Body of pancreas (tissue), 4 donors: ENCODE measurements around the gene AOC2. TPM values are rescaled to one million over a fixed set of nuclear protein-coding genes. Genes with fewer than 3 reads are reported as not detected.
"Not testable (repeated sequence)": the region's sequence is repeated elsewhere in the genome, so short reads cannot be mapped to it uniquely, and the experiment has no call there.

Experiments used
- ATAC-seq: fragments of 150-250 bp; one replicate; pipeline ENCODE4 v1.9.1; 2016
- DNase-seq, 4 donors: peaks; one replicate each; pipeline ENCODE4 v3.0.0-alpha.2; 2019
- H3K27ac ChIP-seq, 4 donors: fragments of 200-600 bp; sonication (generic); 1 replicate in 3 of 4; 2 replicates in 1 of 4; pipeline versions ENCODE4 v1.5.1 to v1.6.1; 2016 to 2019; ENCODE audit warnings: mild to moderate bottlenecking in 1 of 4, mixed read lengths in 1 of 4, moderate library complexity in 1 of 4
- H3K27me3 ChIP-seq, 2 donors: fragments of 200-600 bp; sonication (generic); one replicate each; pipeline ENCODE4 v1.6.0; 2016; ENCODE audit warnings: mild to moderate bottlenecking in 1 of 2
- H3K36me3 ChIP-seq, 2 donors: fragments of 200-600 bp; sonication (generic); replicated peaks in 1 of 2; 2 replicates each; pipeline ENCODE4 v1.5.1; 2016; ENCODE audit warnings: low read depth in 2 of 2; ENCODE audit not compliant: insufficient read depth in 1 of 2
- H3K4me1 ChIP-seq: fragments of 200-600 bp; sonication (generic); one replicate; pipeline ENCODE4 v1.6.0; 2016
- H3K4me3 ChIP-seq, 2 donors: fragments of 200-600 bp; sonication (generic); 1 replicate in 1 of 2; 2 replicates in 1 of 2; pipeline ENCODE4 v1.5.1; 2016 to 2019
- H3K9me3 ChIP-seq, 3 donors: fragments of 200-600 bp; sonication (generic); 1 replicate in 2 of 3; 2 replicates in 1 of 3; pipeline ENCODE4 v1.5.1; 2016
- CTCF ChIP-seq, 7 experiments: fragments of 450-650 bp in 4 of 7; fragments of 200-600 bp in 3 of 7; sonication (generic) in 3 of 7; IDR thresholded peaks; one replicate each; pipeline ENCODE4 v1.5.1; 2016 to 2019; ENCODE audit warnings: antibody characterized with exemption in 7 of 7
- POLR2A ChIP-seq, 3 donors: fragments of 450-650 bp; IDR thresholded peaks; one replicate each; pipeline ENCODE4 v1.6.1; 2016; ENCODE audit warnings: antibody characterized with exemption in 3 of 3, mild to moderate bottlenecking in 2 of 3
- WGBS, 2 donors: methylation state at CpG; one replicate each; pipeline ENCODE4 v1.1.5; 2017; 5-methylcytosine and 5-hydroxymethylcytosine counted together
- intact Hi-C: fragments of 100-400 bp; cut with DNase I; formaldehyde crosslinking; loops from one replicate; pipeline ENCODE4 v1.15.1; 2023
- total RNA-seq, 2 donors: library from RNA; depleted of rRNA; stranded (reverse); fragments of >200 nt; gene quantifications; one replicate each; pipeline ENCODE4 v1.1.0, GENCODE V29; 2016

The AOC2 gene
- total RNA-seq, 2 donors from 2014 or later: 1.0 to 3.0 TPM

DNA sequence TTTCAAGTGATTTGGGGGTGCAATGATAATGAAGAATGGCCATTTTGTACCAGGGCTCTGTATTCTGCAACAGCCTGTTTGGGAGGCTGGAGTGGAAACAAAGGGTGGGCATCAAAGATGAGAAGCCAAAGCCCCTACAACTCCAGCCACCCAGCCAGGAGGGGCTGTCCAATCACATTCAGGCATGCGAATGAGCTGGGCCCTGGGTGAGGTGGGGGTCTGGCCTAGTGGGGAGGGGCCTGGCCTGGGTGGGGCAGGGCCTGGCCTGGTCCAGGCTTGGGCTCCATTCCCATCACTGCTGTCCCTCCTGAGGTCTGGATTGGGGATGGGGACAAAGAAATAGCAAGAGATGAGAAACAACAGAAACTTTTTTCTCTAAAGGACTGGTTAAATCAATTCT lies 13.0 kb downstream of the AOC2 start:
- ATAC-seq: no peak
- no peak for TF ChIP-seq POLR2A (IDR thresholded peaks at IDR 0.05)
- TF ChIP-seq CTCF (IDR thresholded peaks at IDR 0.05): no peak
- no peak overlapping the region for H3K4me3 ChIP-seq
- no peaks in the 10 kb centered on the region for H3K4me1 ChIP-seq
- intact Hi-C loops: no loop called here
- H3K36me3 ChIP-seq: no peaks in the 10 kb centered on the region
- DNase-seq: no peak
- no peak overlapping the region for H3K27ac ChIP-seq
- no peaks in the 10 kb centered on the region for H3K9me3 ChIP-seq
- 100% methylated on average over 1 of the region's 1 CpG; no CpG with 5 or more reads in 1 of the 2 donors for WGBS, 2 donors
- H3K27me3 ChIP-seq: no peaks in the 10 kb centered on the region

GRCh38 chr17:42865638-42866094 lies 21.3 kb downstream of the AOC2 start:
- Histone ChIP-seq H3K4me1 (peaks cover 30% of the 10 kb centered on the region), H3K27me3 (no peaks in the 10 kb centered on the region), H3K9me3 (no peaks in the 10 kb centered on the region), H3K36me3 (no peaks in the 10 kb centered on the region), H3K4me3 (no peak overlapping the region), H3K27ac (peak overlapping the region in 2 of 4 donors; percentile 15 to 73)
- intact Hi-C loops: no loop called here
- no peak for DNase-seq
- TF ChIP-seq CTCF (IDR thresholded peaks at IDR 0.05): no peak
- TF ChIP-seq POLR2A (IDR thresholded peaks at IDR 0.05): no peak
- WGBS, 2 donors: 51 to 59% methylated on average over 7 of the region's 7 CpGs
- ATAC-seq: no peak

- peaks cover 30% of the 10 kb centered on the region for H3K4me1 ChIP-seq
- H3K4me3 ChIP-seq: no peak overlapping the region
- no peaks in the 10 kb centered on the region for H3K27me3 ChIP-seq
- no peak for DNase-seq
- intact Hi-C loops: no loop called here
- WGBS, 2 donors: 81 to 88% methylated on average over 4 of the region's 4 CpGs
- H3K36me3 ChIP-seq: no peaks in the 10 kb centered on the region
- no peaks in the 10 kb centered on the region for H3K9me3 ChIP-seq
- TF ChIP-seq POLR2A (IDR thresholded peaks at IDR 0.05) (no peak), CTCF (IDR thresholded peaks at IDR 0.05) (no peak)
- H3K27ac ChIP-seq: peak overlapping the region in 2 of 4 donors; percentile 15 to 59
- ATAC-seq: no peak
Observed at GRCh38 chr17:42866216-42866615, 21.8 kb downstream of the AOC2 start.

DNA sequence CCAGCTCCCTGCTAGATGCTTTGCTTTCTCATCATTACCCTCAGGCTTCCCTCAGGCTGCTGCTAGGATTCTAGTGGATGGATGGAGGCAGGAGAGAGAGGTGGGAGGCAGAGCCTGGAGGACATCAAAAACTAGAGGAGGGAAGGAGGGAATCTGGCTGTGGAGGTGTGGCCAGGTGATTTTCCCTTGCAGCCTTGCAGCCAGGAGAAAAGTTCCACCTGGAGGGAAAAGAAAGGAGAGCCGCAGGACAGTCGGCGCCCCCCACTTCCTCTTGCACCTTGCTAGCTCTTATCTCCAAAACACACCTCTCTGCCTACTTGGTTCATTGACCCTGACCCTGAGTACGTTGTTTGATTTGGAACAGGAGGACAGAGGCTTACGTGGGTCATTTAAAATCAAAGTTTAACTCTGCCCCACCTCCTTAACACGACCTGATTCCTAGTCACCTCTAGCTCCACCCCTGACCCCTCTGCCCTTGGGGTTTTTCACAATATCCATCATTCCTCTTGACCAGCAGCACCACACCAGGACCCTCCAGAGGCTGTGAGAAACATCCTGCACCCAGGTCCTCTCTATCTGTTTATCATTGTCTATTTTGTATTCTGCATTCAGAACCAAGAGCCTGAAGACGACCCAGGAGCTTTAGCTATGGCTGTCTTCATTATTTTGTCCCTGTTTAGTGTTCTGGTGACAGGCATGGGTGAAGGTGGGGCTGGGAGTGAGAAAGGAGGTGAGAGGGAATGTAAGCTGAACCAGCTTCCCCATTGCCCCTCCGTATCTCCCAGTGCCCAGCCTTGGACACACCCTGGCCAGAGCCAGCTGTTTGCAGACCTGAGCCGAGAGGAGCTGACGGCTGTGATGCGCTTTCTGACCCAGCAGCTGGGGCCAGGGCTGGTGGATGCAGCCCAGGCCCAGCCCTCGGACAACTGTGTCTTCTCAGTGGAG lies 22.5 kb downstream of the AOC2 start:
- no peak for TF ChIP-seq CTCF (IDR thresholded peaks at IDR 0.05)
- no peak for TF ChIP-seq POLR2A (IDR thresholded peaks at IDR 0.05)
- no peak overlapping the region for H3K4me3 ChIP-seq
- no peak for DNase-seq
- no peaks in the 10 kb centered on the region for H3K27me3 ChIP-seq
- H3K4me1 ChIP-seq: peaks cover 30% of the 10 kb centered on the region
- WGBS, 2 donors: 13 to 33% methylated on average over 7 to 11 of the region's 12 CpGs
- H3K36me3 ChIP-seq: no peaks in the 10 kb centered on the region
- H3K27ac ChIP-seq: peak overlapping the region in 2 of 4 donors; percentile 15 to 59
- ATAC-seq: peak; percentile 13
- intact Hi-C loops: no loop called here
- H3K9me3 ChIP-seq: no peaks in the 10 kb centered on the region

DNA sequence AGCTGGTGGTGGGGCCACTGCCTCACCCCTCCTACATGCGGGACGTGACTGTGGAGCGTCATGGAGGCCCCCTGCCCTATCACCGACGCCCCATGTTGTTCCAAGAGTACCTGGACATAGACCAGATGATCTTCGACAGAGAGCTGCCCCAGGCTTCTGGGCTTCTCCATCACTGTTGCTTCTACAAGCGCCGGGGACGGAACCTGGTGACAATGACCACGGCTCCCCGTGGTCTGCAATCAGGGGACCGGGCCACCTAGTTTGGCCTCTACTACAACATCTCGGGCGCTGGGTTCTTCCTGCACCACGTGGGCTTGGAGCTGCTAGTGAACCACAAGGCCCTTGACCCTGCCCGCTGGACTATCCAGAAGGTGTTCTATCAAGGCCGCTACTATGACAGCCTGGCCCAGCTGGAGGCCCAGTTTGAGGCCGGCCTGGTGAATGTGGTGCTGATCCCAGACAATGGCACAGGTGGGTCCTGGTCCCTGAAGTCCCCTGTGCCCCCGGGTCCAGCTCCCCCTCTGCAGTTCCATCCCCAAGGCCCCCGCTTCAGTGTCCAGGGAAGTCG lies 23.4 kb downstream of the AOC2 start:
- H3K27me3 ChIP-seq, intact Hi-C loops, DNase-seq, ATAC-seq, H3K36me3 ChIP-seq, H3K4me3 ChIP-seq, H3K27ac ChIP-seq, H3K9me3 ChIP-seq: not testable (repeated sequence)
- peaks cover 30% of the 10 kb centered on the region for H3K4me1 ChIP-seq
- 98 to 100% methylated on average over 1 to 13 of the region's 21 CpGs for WGBS, 2 donors
